GM21723 (cell line): ENCODE results near the gene DPP7.
"Not testable (repeated sequence)": the region's sequence is repeated elsewhere in the genome, so short reads cannot be mapped to it uniquely, and the experiment has no call there.

Experiments used
- ATAC-seq: cut with Tn5 transposase; IDR thresholded peaks from one replicate; pipeline ENCODE4 v1.9.1; 2021; ENCODE audit warnings: mild to moderate bottlenecking, moderate library complexity; ENCODE audit not compliant: unreplicated experiment

Gene DPP7

GRCh38 chr9:137148242-137148641, 33.7 kb upstream of the DPP7 start:
- ATAC-seq: no peak

DNA sequence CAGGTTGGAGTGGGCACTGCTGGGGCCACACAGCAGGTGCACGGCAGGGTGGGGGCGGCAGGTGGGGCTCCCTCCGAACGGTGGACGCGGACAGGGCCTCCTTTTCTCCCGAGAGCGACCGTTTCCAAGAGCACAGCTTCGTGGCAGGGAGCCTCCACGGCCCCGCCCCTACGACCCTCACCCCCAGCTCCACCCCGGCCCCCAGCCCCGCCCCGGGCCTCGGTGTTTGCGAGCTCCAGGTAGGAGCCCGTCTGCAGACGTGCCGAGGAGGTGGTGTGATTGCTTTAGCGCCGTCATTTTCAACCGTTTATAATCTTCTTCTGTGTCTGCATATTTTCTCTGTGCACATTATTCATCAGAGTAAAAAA, 33.2 kb upstream of the DPP7 start:
- ATAC-seq: no peak

GRCh38 chr9:137147091-137147792, 32.7 kb upstream of the DPP7 start:
- ATAC-seq: no peak

- ATAC-seq: no peak
These were observed 32.0 kb upstream of the DPP7 start for GRCh38 chr9:137146527-137146918.

DNA sequence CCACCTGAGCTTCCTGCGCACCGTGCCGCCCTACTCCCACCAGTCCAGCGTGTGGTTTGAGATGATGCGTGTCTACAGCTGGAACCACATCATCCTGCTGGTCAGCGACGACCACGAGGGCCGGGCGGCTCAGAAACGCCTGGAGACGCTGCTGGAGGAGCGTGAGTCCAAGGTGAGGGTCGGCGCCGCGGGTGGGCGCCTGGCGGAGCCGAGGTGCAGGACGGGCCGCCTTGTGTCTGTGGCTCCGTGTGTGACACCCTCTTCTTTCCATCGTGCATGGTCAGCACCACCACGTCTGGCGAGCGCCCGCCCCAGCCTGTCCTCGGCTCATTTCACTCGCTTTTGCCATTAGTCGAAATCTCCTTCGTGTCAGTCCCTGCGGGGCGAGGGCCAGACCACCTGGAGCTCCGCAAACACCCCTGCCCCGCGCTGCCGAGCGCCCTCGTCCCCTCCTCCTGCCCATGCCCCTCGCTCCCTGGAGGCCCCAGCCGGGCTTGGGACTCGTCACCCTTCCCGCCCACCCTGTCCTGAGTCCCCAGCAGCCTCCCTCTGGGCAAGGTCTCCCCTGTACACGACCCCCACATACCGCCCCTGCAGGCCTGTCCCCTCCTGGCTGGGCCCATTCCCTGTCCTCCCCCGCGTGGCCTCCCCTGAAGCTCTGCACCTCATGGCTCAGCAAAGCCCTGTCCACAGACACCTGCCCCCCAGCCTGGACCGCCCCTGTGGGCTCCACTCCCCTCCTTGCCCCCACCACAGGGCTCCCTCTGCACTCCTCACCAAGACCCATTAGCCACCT, 31.4 kb upstream of the DPP7 start:
- no peak for ATAC-seq

DNA sequence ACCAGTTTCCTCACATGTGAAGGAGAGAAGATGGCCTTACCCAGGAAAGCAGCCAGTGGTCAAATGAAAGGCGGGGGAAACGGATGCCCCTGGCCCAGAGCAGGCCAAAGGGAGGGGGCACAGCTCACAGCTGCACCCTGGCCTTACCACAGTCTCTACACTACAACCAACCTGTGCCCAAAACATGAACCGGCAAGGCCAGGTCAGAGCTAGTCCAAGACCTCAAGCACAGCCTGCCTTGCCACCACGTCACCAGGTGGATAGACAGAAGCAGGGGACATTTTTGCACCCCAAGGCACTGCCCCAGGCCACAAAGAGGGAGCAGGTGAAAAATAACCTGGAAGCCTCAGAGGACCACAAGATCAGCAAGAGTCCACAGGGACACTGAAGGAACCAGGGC, 28.9 kb upstream of the DPP7 start:
- ATAC-seq: no peak

GRCh38 chr9:137141976-137142936, 27.7 kb upstream of the DPP7 start:
- no peak for ATAC-seq

DNA sequence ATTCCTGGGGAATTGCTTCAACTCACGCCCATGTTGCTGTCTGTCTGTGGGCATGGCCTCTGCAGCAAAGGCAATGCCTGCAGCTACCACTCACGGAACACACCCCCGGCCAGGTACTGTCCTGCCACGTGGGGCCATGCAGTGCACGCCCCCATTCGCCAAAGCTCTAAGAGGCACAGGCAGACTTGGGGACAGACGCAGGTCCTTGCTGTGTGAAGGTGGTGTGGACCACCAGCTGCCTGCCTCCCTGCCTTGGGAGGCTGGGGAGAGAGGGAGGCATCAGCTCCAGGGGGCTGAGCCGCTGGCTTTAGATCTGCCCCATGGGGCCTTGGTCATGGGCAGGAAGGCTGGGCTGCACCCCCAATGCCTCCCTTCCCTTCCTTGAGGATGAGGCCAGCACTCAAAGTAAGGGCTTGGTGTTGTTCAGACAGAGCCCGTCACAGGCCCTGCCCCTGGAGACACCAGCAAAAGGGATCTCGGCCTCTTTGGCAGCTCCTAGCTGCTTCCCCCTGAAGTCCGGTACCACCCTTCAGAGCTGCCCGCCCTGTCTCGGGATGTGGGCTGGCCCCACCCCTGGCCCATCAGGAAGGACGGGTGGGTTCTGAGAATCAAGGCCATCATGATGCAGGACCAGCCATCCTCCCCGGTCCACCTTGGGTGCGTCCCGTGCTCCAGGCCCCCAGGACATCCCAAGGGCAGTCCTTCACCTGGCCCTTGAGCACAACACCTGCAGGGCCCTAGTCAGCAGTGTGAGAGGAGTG, 26.7 kb upstream of the DPP7 start:
- ATAC-seq: no peak

DNA sequence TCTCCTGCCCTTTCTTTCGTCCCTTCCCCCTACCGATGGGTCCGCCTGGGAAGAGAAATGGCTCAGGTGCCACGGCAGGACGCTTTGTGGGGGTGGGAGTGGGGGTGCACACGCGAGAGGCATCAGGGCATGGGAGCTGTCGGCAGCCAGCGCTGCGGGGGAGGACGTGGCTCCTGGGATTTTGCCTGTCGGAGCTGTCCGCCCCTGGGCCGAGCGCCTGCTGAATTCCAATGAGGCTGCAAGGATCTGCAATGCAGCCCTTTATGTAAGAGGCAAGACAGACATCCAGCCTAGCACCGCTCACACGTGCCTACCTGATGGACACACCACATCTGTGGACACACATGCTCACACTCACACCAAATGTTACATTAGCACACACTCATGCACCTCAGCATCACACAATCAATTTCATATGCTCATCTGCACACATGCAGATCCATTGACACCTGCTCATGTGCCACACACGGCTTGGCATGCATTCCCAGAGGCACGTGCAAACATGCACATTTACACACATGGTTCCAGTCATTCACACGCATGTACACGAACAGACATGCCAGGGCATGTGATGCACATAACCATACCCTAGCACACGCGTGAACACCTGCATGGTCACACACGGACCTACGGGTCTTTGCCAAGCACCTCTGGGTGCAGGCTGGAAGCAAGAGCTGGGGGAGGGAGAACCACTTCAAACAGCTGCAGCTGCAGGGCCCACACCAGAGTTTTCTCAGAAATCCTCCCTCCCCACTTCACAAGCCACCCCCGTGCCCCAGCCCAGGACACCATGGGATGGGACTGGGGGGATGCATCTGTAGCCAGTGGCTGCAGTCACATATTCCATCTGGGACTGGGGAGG, 25.8 kb upstream of the DPP7 start:
- no peak for ATAC-seq

DNA sequence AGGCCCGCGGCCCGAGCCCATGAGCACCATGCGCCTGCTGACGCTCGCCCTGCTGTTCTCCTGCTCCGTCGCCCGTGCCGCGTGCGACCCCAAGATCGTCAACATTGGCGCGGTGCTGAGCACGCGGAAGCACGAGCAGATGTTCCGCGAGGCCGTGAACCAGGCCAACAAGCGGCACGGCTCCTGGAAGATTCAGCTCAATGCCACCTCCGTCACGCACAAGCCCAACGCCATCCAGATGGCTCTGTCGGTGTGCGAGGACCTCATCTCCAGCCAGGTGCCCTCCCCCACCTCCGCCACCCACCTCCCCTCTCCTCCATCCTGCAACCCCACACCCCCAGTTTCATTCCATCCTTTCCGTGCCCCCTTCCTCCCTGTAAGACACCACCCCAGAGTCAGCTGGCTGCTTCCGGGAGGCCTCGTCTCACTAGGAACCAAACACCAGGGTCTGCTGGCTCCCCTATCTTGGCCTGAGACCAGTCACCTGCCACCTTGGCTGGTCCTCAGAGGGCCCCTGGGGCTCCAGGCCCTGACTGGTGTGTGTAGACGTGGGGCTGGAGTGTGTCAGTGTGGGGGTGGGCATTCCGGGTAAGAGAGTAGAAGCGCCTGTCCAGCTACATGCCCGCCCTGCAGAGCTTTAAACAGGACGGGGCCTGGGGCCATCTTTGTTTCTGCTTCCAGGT, 25.1 kb upstream of the DPP7 start:
- no peak for ATAC-seq

- ATAC-seq: no peak
These were observed 24.4 kb upstream of the DPP7 start, which contains the start of gene GRIN1 for GRCh38 chr9:137138722-137139467. TSS of gene GRIN1 (plus strand) at chr9:137139154. CDS start at chr9:137139487, 333 bp downstream.

DNA sequence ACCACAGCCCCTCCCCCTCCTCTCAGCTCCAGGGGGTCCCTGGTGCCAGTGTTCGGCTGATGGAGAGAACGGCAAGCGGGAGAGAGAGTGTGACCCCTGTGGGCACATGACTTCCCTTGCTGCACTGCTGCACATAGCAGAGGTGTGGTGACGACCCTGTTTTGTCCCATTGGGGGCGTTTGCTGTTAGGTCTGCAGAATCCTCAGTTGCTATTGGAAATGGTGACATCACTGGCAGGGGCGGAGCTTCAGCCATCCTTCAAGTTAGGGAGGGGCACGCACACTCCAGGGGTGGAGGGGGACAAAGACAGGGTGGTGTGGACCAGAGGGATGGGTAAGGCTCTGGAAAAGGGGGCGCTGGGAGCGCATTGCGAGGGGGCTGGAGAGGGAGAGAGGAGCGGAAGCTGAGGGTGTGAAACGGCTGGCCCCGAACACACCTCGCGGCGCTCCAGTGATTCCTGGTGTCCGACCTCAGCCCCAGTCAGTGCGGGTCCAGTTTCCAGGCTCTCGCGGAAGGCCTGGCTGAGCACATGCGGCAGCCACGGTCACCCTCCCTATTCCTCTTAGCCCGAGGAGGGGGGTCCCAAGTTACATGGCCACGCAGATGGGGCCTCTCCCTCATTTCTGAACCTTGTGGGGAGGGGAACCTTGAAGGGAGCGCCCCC, 23.7 kb upstream of the DPP7 start:
- ATAC-seq: no peak

DNA sequence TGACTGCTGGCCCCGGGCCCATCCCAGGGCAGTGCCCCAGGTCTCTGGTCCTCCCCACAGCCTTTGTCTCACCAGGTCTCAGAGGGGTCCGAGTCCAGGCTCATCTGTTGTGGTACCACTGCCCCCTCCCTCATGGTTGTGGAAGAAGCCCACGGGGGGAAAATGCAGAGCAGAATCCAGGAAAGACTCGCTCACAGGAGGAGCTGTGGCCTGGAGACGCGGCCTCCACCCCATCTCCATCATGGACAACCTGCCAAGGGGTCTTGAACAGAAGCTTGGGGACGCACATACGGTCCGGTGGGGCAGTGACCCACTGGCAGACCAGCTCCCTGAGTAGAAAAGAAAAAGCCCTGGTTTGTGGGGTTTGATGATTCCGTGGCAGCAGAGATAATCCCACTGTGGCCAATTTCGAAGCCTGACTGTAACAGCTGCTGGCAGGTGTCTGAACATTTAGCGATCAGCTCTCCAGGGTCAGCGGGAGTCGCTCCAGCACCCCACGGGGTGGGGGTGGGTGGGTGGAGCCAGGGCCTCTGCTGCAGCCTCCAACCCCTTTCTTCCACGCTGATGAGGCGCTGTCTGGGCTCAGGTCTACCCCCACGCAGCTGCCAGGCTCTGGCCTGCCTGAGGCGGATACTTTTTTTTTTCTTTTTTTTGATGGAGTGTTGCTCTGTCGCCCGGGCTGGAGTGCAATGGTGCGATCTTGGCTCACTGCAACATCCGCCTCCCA, 22.5 kb upstream of the DPP7 start:
- ATAC-seq: no peak

DNA sequence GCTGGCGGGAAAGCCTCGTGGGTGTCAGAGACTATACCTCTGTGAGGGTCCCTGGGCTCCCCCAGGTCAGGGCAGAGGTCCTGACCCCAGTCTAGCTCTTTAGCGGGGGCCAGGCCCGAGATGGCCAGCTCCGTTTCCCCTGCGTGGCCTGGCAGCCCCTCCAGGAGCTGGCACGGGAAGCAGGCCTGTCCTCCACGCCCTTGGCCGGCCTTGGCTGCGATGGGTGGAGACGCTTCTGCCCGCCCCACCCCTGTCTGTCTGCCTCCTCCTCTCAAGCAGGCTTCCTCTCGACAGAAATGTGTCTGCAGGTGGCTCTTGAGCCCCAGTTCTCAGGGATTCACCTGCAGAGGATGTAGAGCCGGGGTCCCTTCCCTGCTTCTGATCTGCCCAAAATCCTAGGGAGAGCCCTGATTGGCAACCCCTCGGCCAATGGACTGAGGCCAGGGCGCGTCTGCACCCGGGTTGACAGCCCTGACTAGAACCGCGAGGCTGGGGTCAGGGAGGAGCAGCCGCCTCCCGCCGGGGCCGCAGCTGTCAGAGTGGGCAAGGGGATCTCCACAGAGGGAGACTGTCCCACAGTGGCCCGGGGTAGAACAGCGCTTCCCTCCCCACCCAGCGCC, 21.8 kb upstream of the DPP7 start:
- ATAC-seq: no peak

- not testable (repeated sequence) for ATAC-seq
These were observed 20.6 kb upstream of the DPP7 start for GRCh38 chr9:137135154-137135553.

GRCh38 chr9:137134191-137134590, 19.7 kb upstream of the DPP7 start:
- ATAC-seq: no peak
